Panc1 (cell line): Measurements from ENCODE around the gene SYNPO2L. TPM values are rescaled to one million over a fixed set of nuclear protein-coding genes. Genes with fewer than 3 reads are reported as not detected.

Experiments
- ATAC-seq: fragments of 200-7000 bp; cut with Tn5 transposase; 2 replicates; pipeline ENCODE4 v1.9.1; 2020; ENCODE audit warnings: mild to moderate bottlenecking, moderate library complexity
- BruUV-seq: library from RNA; stranded (reverse); fragments of 400-500 nt; replicated peaks from 2 replicates; lab custom pipeline; 2021; lab: Mats Ljungman, UMichigan
- CTCF ChIA-PET: fragments of 300-600 bp; sonication (Branson Sonifier 250); formaldehyde crosslinking; loops from one replicate; lab custom pipeline; 2022; ENCODE audit warnings: antibody characterized with exemption; lab: Charles Lee
- POLR2A ChIA-PET: fragments of 300-600 bp; sonication (Branson Sonifier 250); formaldehyde crosslinking; loops from one replicate; lab custom pipeline; 2022; ENCODE audit warnings: antibody characterized with exemption; lab: Charles Lee
- DNase-seq: peaks from one replicate; pipeline ENCODE4 v3.0.0-alpha.2; 2010; ENCODE audit warnings: low read depth, low spot score
- H3K27ac ChIP-seq: 2 replicates; pipeline ENCODE4 v1.5.1; 2011; ENCODE audit warnings: mild to moderate bottlenecking, low read length, inconsistent platforms
- H3K27me3 ChIP-seq: fragments of 200-500 bp; sonication (Bioruptor generic); 2 replicates; pipeline ENCODE4 v1.6.0; 2014; ENCODE audit warnings: low read length, inconsistent platforms; ENCODE audit not compliant: control insufficient read depth, insufficient read depth
- H3K36me3 ChIP-seq: fragments of 200-500 bp; sonication (Bioruptor generic); 2 replicates; pipeline ENCODE4 v1.5.1; 2014; ENCODE audit warnings: inconsistent platforms, mild to moderate bottlenecking, low read length, moderate library complexity; ENCODE audit not compliant: control insufficient read depth, insufficient read depth
- H3K4me1 ChIP-seq: 2 replicates; pipeline ENCODE4 v1.5.1; 2011; ENCODE audit warnings: inconsistent platforms, mild to moderate bottlenecking, low read length, moderate library complexity; ENCODE audit not compliant: control insufficient read depth, insufficient read depth
- H3K4me3 ChIP-seq, 2 experiments: 2 replicates each; pipeline ENCODE4 v1.5.1; 2011 to 2012; ENCODE audit warnings: low read depth in 2 of 2, low read length in 2 of 2, mild to moderate bottlenecking in 2 of 2, inconsistent platforms in 1 of 2, moderate library complexity in 1 of 2
- H3K9me3 ChIP-seq: fragments of 200-500 bp; sonication (Bioruptor generic); 2 replicates; pipeline ENCODE4 v1.5.1; 2014; ENCODE audit warnings: low read depth, mild to moderate bottlenecking, inconsistent platforms, low read length, moderate library complexity; ENCODE audit not compliant: control insufficient read depth, insufficient read depth
- POLR2AphosphoS5 ChIP-seq: IDR thresholded peaks from 2 replicates; pipeline ENCODE4 v1.6.1; 2012; ENCODE audit warnings: mild to moderate bottlenecking, low read depth, low read length, moderate library complexity
- REST ChIP-seq, 2 experiments: IDR thresholded peaks; 2 replicates each; pipeline ENCODE4 v1.6.1; 2011 to 2012; ENCODE audit warnings: low read depth in 2 of 2, control low read depth in 1 of 2, low read length in 1 of 2, mild to moderate bottlenecking in 1 of 2, moderate library complexity in 1 of 2; ENCODE audit not compliant: insufficient read depth in 1 of 2
- SIN3A ChIP-seq: IDR thresholded peaks from 2 replicates; pipeline ENCODE4 v1.6.1; 2012; ENCODE audit warnings: low read depth, mild to moderate bottlenecking, low read length, moderate library complexity, borderline replicate concordance; ENCODE audit not compliant: insufficient read depth
- TCF7L2 ChIP-seq: IDR thresholded peaks from 2 replicates; pipeline ENCODE4 v1.6.1; 2011; ENCODE audit warnings: mild to moderate bottlenecking, low read depth, low read length, inconsistent platforms
- in situ Hi-C: cut with HindIII; loops from 2 replicates; pipeline ENCODE4 v1.10.0; 2016; ENCODE audit warnings: low sequenced_read_pairs, low pct_unique_long_range_greater_than_20kb
- intact Hi-C: fragments of 100-400 bp; cut with micrococcal nuclease; formaldehyde crosslinking; loops from one replicate; pipeline ENCODE4 v1.10.0; 2022; ENCODE audit not compliant: unreplicated experiment
- total RNA-seq: library from RNA; stranded (reverse); gene quantifications from one replicate; pipeline ENCODE4 v1.2.1, GENCODE V29; 2021; ENCODE audit not compliant: unreplicated experiment
- TF ChIP-seq, protein P1 (sequence below): fragments of 450-650 bp; IDR thresholded peaks from 2 replicates; pipeline ENCODE4 v1.5.1; 2017; ENCODE audit warnings: mild to moderate bottlenecking

SYNPO2L gene
- total RNA-seq, 1 experiment from 2014 or later = not detected

DNA sequence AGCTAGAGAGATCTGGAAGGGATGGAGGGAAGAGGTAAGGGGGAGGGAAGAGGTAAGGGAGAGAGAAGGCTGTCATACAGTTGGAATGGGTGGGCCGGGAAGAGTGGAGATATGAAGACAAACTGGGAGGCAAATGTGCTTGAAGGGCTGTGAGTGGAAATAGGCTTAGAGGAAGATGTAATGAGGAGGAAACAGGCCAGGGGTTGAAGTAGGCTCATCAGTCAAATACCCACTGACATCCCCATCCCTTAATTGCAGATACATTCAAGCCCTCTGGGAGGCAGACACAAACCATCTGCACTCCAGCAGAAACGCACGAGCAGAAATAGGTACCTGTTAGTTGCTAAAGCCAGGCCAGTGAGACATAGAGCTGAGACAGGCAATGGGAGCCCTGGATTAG, 2.1 kb downstream of the SYNPO2L start:
- CTCF ChIA-PET = interaction anchor here (1.1 kb wide), 1 partner anchor 115 kb away, joined by 3 read pairs; no protein-coding TSS in a partner anchor
- peak; percentile 75 for ATAC-seq
- intact Hi-C loops (no loop called here), in situ Hi-C loops (no loop called here)
- Histone ChIP-seq H3K27ac (no peak overlapping the region), H3K36me3 (no peaks in the 10 kb centered on the region), H3K27me3 (no peaks in the 10 kb centered on the region), H3K4me3 (no peak overlapping the region), H3K9me3 (no peaks in the 10 kb centered on the region), H3K4me1 (no peaks in the 10 kb centered on the region)
- BruUV-seq = no TSS peak
- peak; percentile 18 for DNase-seq
- TF ChIP-seq, protein P1, sequence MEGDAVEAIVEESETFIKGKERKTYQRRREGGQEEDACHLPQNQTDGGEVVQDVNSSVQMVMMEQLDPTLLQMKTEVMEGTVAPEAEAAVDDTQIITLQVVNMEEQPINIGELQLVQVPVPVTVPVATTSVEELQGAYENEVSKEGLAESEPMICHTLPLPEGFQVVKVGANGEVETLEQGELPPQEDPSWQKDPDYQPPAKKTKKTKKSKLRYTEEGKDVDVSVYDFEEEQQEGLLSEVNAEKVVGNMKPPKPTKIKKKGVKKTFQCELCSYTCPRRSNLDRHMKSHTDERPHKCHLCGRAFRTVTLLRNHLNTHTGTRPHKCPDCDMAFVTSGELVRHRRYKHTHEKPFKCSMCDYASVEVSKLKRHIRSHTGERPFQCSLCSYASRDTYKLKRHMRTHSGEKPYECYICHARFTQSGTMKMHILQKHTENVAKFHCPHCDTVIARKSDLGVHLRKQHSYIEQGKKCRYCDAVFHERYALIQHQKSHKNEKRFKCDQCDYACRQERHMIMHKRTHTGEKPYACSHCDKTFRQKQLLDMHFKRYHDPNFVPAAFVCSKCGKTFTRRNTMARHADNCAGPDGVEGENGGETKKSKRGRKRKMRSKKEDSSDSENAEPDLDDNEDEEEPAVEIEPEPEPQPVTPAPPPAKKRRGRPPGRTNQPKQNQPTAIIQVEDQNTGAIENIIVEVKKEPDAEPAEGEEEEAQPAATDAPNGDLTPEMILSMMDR = no peak; the same call in 1 of the 2 replicates
- TF ChIP-seq TCF7L2 = no peak
- no peak for TF ChIP-seq REST (IDR thresholded peaks at IDR 0.05; ENCODE audit: insufficient read depth in 1 of 2, low read depth in 2 of 2, low read length in 1 of 2)
- no peak for TF ChIP-seq SIN3A
- TF ChIP-seq POLR2AphosphoS5 = no peak
- POLR2A ChIA-PET = no interaction called here

DNA sequence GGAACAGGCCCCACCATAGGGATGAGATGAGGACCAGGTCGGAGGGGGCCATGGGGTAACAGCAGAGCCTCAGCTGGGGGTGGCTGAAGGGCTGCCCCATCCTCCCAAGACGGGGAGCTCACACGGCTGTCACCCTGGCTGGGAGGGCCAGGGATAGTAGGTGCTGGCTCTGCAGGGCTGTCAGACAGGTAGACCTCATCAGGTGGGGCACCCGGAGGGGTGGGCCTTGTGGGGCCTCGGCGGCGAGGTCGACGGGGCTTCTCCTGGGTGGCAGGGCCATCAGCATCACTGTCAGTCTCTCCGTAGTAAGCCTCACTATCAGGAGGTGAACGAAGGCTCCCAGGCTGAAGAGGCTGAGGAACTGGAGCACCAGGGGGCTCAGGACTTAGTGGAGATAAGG, 2.6 kb downstream of the SYNPO2L start:
- ATAC-seq = peak; percentile 10; the same call in 1 of the 2 replicates
- CTCF ChIA-PET = interaction anchor here (1.1 kb wide), 1 partner anchor 116 kb away, joined by 3 read pairs; no protein-coding TSS in a partner anchor
- Histone ChIP-seq H3K36me3 (no peaks in the 10 kb centered on the region), H3K27ac (no peak overlapping the region), H3K4me3 (no peak overlapping the region), H3K4me1 (no peaks in the 10 kb centered on the region), H3K9me3 (no peaks in the 10 kb centered on the region), H3K27me3 (no peaks in the 10 kb centered on the region)
- in situ Hi-C loops = no loop called here
- no peak for DNase-seq
- POLR2A ChIA-PET = no interaction called here
- intact Hi-C loops = no loop called here
- no TSS peak for BruUV-seq
- no peak for TF ChIP-seq SIN3A

DNA sequence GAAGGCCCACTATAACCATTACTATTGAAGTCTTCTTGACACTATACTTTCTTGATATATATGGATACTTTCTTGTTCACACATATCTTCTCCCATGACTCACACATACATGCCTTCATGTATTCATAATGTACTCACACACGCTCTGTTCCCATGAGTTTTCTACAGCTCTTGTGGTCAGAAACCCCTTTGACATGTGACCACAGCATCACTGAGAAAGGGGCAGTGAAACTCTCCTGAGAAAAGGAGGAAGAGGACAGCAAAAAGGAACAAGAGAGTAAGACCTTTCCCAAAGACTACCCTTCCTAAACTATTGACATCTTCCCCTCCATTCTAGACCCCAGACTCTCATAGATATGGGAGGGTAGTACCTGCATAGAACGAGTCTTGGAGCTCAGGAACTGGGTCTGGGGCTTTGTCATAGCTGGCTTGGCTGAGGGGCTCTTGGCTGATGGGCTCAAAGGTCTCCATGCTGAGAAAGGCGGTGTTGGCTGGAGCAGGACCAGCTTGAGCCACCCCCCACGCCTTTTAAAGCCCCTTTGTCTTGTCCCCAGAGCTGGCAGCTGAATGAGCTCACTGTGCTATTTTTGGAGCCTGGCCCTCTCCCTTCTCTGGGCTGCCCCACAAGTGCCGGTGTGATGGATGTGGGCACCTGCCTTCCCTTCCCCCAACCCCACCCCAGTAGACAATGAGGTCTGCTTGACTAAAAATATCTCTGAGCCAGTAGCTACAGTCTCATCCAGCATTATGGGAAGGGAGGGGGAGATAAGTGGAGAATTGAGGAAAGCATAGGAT, 5.1 kb downstream of the SYNPO2L start:
- BruUV-seq = no TSS peak
- in situ Hi-C loops = no loop called here
- CTCF ChIA-PET = no interaction called here
- no peaks in the 10 kb centered on the region for H3K36me3 ChIP-seq
- H3K27me3 ChIP-seq = no peaks in the 10 kb centered on the region
- TF ChIP-seq, protein P1 = no peak
- TF ChIP-seq TCF7L2 = no peak
- TF ChIP-seq REST (IDR thresholded peaks at IDR 0.05; ENCODE audit: insufficient read depth in 1 of 2, low read depth in 2 of 2, low read length in 1 of 2) = no peak
- no peak for TF ChIP-seq POLR2AphosphoS5
- no peak for TF ChIP-seq SIN3A
- H3K4me3 ChIP-seq = no peak overlapping the region
- H3K9me3 ChIP-seq = no peaks in the 10 kb centered on the region
- H3K27ac ChIP-seq = no peak overlapping the region
- ATAC-seq (no peak), DNase-seq (no peak)
- no peaks in the 10 kb centered on the region for H3K4me1 ChIP-seq
- POLR2A ChIA-PET = no interaction called here
- intact Hi-C loops = no loop called here
